ENCODE measurements around the gene TEX10. TPM values are rescaled to one million over a fixed set of nuclear protein-coding genes. Genes with fewer than 3 reads are reported as not detected.

Gene TEX10
- total RNA-seq, 2 experiments from 2014 or later, result 43.9 to 44.9 TPM

- no peak overlapping the region for H3K4me3 ChIP-seq (ENCODE audit: low read depth, low read length, poor library complexity, severe bottlenecking)
- CTCF ChIA-PET (ENCODE audit: unreplicated experiment), result no interaction called here
Measured at GRCh38 chr9:100298378-100298777, 54.4 kb downstream of the TEX10 start.

DNA sequence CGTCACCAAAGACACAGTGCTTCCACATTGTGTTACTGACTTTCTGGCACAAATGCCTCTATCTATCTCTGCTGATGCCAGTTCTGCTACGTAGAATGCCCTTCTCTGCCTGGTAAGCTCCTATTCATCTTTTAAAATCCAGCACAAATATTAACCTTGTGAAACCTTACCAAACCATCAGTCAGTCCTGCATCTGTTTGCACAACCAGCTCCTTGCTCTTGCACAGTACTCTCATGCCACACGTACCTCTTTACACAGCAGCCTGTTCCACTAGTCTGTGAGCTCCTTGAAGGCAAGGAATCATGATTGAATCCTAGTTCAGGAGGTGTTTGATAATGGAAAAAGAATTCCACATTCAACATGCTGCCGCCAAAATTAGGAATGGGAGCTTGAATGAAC lies 56.3 kb downstream of the TEX10 start:
- Histone ChIP-seq H3K9me2 (ENCODE audit: insufficient read depth, low read length) (no peaks in the 10 kb centered on the region), H3K4me2 (ENCODE audit: low read length) (no peak overlapping the region), H3K27ac (ENCODE audit: low read depth, low read length, poor library complexity, severe bottlenecking) (no peak overlapping the region), H3K9me3 (ENCODE audit: low read length) (no peaks in the 10 kb centered on the region), H2AFZ (ENCODE audit: low read length) (no peak overlapping the region), H3K4me3 (ENCODE audit: low read depth, low read length, poor library complexity, severe bottlenecking) (no peak overlapping the region), H3K4me1 (ENCODE audit: insufficient read depth, low read length, poor library complexity, severe bottlenecking) (no peaks in the 10 kb centered on the region), H3K36me3 (ENCODE audit: insufficient read depth, low read length) (peaks cover 94% of the 10 kb centered on the region), H4K20me1 (ENCODE audit: insufficient read depth, low read length) (no peaks in the 10 kb centered on the region), H3K79me2 (ENCODE audit: insufficient read depth, low read depth, low read length) (no peaks in the 10 kb centered on the region)
- intact Hi-C loops (cut with micrococcal nuclease; ENCODE audit: unreplicated experiment), result no loop called here
- TF ChIP-seq, protein P1, sequence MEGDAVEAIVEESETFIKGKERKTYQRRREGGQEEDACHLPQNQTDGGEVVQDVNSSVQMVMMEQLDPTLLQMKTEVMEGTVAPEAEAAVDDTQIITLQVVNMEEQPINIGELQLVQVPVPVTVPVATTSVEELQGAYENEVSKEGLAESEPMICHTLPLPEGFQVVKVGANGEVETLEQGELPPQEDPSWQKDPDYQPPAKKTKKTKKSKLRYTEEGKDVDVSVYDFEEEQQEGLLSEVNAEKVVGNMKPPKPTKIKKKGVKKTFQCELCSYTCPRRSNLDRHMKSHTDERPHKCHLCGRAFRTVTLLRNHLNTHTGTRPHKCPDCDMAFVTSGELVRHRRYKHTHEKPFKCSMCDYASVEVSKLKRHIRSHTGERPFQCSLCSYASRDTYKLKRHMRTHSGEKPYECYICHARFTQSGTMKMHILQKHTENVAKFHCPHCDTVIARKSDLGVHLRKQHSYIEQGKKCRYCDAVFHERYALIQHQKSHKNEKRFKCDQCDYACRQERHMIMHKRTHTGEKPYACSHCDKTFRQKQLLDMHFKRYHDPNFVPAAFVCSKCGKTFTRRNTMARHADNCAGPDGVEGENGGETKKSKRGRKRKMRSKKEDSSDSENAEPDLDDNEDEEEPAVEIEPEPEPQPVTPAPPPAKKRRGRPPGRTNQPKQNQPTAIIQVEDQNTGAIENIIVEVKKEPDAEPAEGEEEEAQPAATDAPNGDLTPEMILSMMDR (conservative IDR thresholded peaks at IDR 0.05; ENCODE audit: low read length), result no peak
- TF ChIP-seq EZH2phosphoT487 (IDR thresholded peaks at IDR 0.05; ENCODE audit: borderline replicate concordance, low read depth, low read length), result no peak
- no TSS peak for BruUV-seq (replicated peaks)
- ChIA-PET POLR2A (interaction anchor here (0.7 to 1.5 kb wide), 4 partner anchors 9 to 35 kb away, joined by 3 to 6 read pairs (median 3); no protein-coding TSS in a partner anchor), CTCF (ENCODE audit: unreplicated experiment) (no interaction called here)
- no peak for DNase-seq (ENCODE audit: low spot score)

More at GRCh38 chr9:100298378-100298777, 54.4 kb downstream of the TEX10 start:
- Histone ChIP-seq H3K9me2 (ENCODE audit: insufficient read depth, low read length) (no peaks in the 10 kb centered on the region), H3K79me2 (ENCODE audit: insufficient read depth, low read depth, low read length) (no peaks in the 10 kb centered on the region), H3K27ac (ENCODE audit: low read depth, low read length, poor library complexity, severe bottlenecking) (no peak overlapping the region), H4K20me1 (ENCODE audit: insufficient read depth, low read length) (no peaks in the 10 kb centered on the region), H3K4me2 (ENCODE audit: low read length) (no peak overlapping the region), H3K9me3 (ENCODE audit: low read length) (no peaks in the 10 kb centered on the region), H3K36me3 (ENCODE audit: insufficient read depth, low read length) (peaks cover 94% of the 10 kb centered on the region), H2AFZ (ENCODE audit: low read length) (no peak overlapping the region), H3K4me1 (ENCODE audit: insufficient read depth, low read length, poor library complexity, severe bottlenecking) (no peaks in the 10 kb centered on the region)
- POLR2A ChIA-PET, result interaction anchor here (0.7 kb wide), 1 partner anchor 128 kb away, joined by 5 read pairs; no protein-coding TSS in a partner anchor
- TF ChIP-seq, protein P1 (conservative IDR thresholded peaks at IDR 0.05; ENCODE audit: low read length), result no peak
- TF ChIP-seq EZH2phosphoT487 (IDR thresholded peaks at IDR 0.05; ENCODE audit: borderline replicate concordance, low read depth, low read length), result no peak
- no peak for DNase-seq (ENCODE audit: low spot score)
- intact Hi-C loops (cut with micrococcal nuclease; ENCODE audit: unreplicated experiment), result no loop called here
- BruUV-seq (replicated peaks), result no TSS peak

- BruUV-seq (replicated peaks), result no TSS peak
- CTCF ChIA-PET (ENCODE audit: unreplicated experiment), result no interaction called here
- no peak for DNase-seq (ENCODE audit: low spot score)
- H3K9me2 ChIP-seq (ENCODE audit: insufficient read depth, low read length), result no peaks in the 10 kb centered on the region
- H3K4me2 ChIP-seq (ENCODE audit: low read length), result no peak overlapping the region
- H2AFZ ChIP-seq (ENCODE audit: low read length), result no peak overlapping the region
- no peaks in the 10 kb centered on the region for H3K79me2 ChIP-seq (ENCODE audit: insufficient read depth, low read depth, low read length)
- POLR2A ChIA-PET, result interaction anchor here (1.3 kb wide), 1 partner anchor 13 kb away, joined by 3 read pairs; no protein-coding TSS in a partner anchor
- no peaks in the 10 kb centered on the region for H4K20me1 ChIP-seq (ENCODE audit: insufficient read depth, low read length)
- no peak overlapping the region for H3K27ac ChIP-seq (ENCODE audit: low read depth, low read length, poor library complexity, severe bottlenecking)
- TF ChIP-seq EZH2phosphoT487 (IDR thresholded peaks at IDR 0.05; ENCODE audit: borderline replicate concordance, low read depth, low read length), result no peak
- TF ChIP-seq, protein P1 (conservative IDR thresholded peaks at IDR 0.05; ENCODE audit: low read length), result no peak
- no peaks in the 10 kb centered on the region for H3K4me1 ChIP-seq (ENCODE audit: insufficient read depth, low read length, poor library complexity, severe bottlenecking)
- no peak overlapping the region for H3K4me3 ChIP-seq (ENCODE audit: low read depth, low read length, poor library complexity, severe bottlenecking)
- H3K9me3 ChIP-seq (ENCODE audit: low read length), result no peaks in the 10 kb centered on the region
- intact Hi-C loops (cut with micrococcal nuclease; ENCODE audit: unreplicated experiment), result no loop called here
- H3K36me3 ChIP-seq (ENCODE audit: insufficient read depth, low read length), result peaks cover 91% of the 10 kb centered on the region
Measured at GRCh38 chr9:100295240-100295639, 57.5 kb downstream of the TEX10 start.

Measured in OCI-LY7 (cell line).